Fibroblast of lung (primary cell): ENCODE results near the gene GPAT3. TPM values are rescaled to one million over a fixed set of nuclear protein-coding genes. Genes with fewer than 3 reads are reported as not detected.

ENCODE experiments used
- DNase-seq, 2 donors: peaks; one replicate each; pipeline versions ENCODE4 v3.0.0 to v3.0.0-alpha.2; 2010; ENCODE audit warnings: low read depth in 2 of 2
- H2AFZ ChIP-seq: 2 replicates; pipeline ENCODE4 v1.5.1; 2012; ENCODE audit warnings: low read length, control low read depth, inconsistent platforms
- H3K27ac ChIP-seq: 2 replicates; pipeline ENCODE4 v1.5.1; 2011; ENCODE audit warnings: low read length, control low read depth; ENCODE audit not compliant: insufficient read depth
- H3K27me3 ChIP-seq: 2 replicates; pipeline ENCODE4 v1.5.1; 2011; ENCODE audit warnings: mild to moderate bottlenecking, low read length; ENCODE audit not compliant: control insufficient read depth, insufficient read depth
- H3K36me3 ChIP-seq: 2 replicates; pipeline ENCODE4 v1.5.1; 2011; ENCODE audit warnings: low read length; ENCODE audit not compliant: control insufficient read depth, insufficient read depth
- H3K4me1 ChIP-seq: 2 replicates; pipeline ENCODE4 v1.5.1; 2011; ENCODE audit warnings: low read length; ENCODE audit not compliant: control insufficient read depth, insufficient read depth; ENCODE audit errors: extremely low read depth
- H3K4me2 ChIP-seq: 2 replicates; pipeline ENCODE4 v1.5.1; 2011; ENCODE audit warnings: low read length, control low read depth; ENCODE audit not compliant: insufficient read depth; ENCODE audit errors: extremely low read depth
- H3K4me3 ChIP-seq, 4 experiments: fragments of 200-600 bp in 1 of 4; sonication (generic) in 1 of 4; replicated peaks in 1 of 4; 2 replicates each; pipeline ENCODE4 v1.5.1; 2011 to 2016; ENCODE audit warnings: low read length in 4 of 4, low read depth in 3 of 4, mild to moderate bottlenecking in 3 of 4, control low read depth in 2 of 4, inconsistent platforms in 1 of 4, mixed read lengths in 1 of 4; ENCODE audit not compliant: insufficient read depth in 1 of 4; ENCODE audit errors: control extremely low read depth in 1 of 4
- H3K79me2 ChIP-seq: 2 replicates; pipeline ENCODE4 v1.5.1; 2012; ENCODE audit warnings: mild to moderate bottlenecking, low read length, inconsistent platforms; ENCODE audit not compliant: control insufficient read depth, insufficient read depth
- H3K9ac ChIP-seq: 2 replicates; pipeline ENCODE4 v1.5.1; 2011; ENCODE audit warnings: mild to moderate bottlenecking, low read length, control low read depth; ENCODE audit not compliant: insufficient read depth
- H3K9me3 ChIP-seq: 2 replicates; pipeline ENCODE4 v1.5.1; 2012; ENCODE audit warnings: low read depth, low read length; ENCODE audit not compliant: control insufficient read depth, insufficient read depth
- H4K20me1 ChIP-seq: 2 replicates; pipeline ENCODE4 v1.5.1; 2011; ENCODE audit warnings: low read length; ENCODE audit not compliant: control insufficient read depth, insufficient read depth; ENCODE audit errors: extremely low read depth
- CTCF ChIP-seq, 2 donors: IDR thresholded peaks in 1 of 2; conservative IDR thresholded peaks in 1 of 2; 1 replicate in 1 of 2; 2 replicates in 1 of 2; pipeline ENCODE4 v1.5.1; 2011 to 2012; ENCODE audit warnings: low read length in 2 of 2, control low read depth in 1 of 2, inconsistent platforms in 1 of 2, low read depth in 1 of 2, mild to moderate bottlenecking in 1 of 2
- EZH2 ChIP-seq: IDR thresholded peaks from 2 replicates; pipeline ENCODE4 v1.5.1; 2012; ENCODE audit warnings: low read length, control low read depth, mild to moderate bottlenecking; ENCODE audit errors: missing control alignments
- polyA plus RNA-seq, 2 donors: library from polyadenylated mRNA; depleted of rRNA in 1 of 2; stranded (reverse) in 1 of 2; unstranded in 1 of 2; fragments of >200 nt; gene quantifications; 2 replicates each; pipeline ENCODE4 v1.2.1, GENCODE V29; 2011 to 2012; ENCODE audit warnings: missing spikeins in 1 of 2
- total RNA-seq: library from RNA; depleted of rRNA; stranded (reverse); fragments of >200 nt; gene quantifications from 2 replicates; pipeline ENCODE4 v1.2.1, GENCODE V29; 2014

The GPAT3 gene
- total and polyA plus RNA-seq, 2 donors (not counting 1 experiment from before 2014, with no cell fraction given): 2.6 to 4.1 TPM

- no peaks in the 10 kb centered on the region for H3K36me3 ChIP-seq
- TF ChIP-seq EZH2 (no peak), CTCF (conservative IDR thresholded peaks at IDR 0.05 in 1 of 2, IDR thresholded peaks at IDR 0.05 in 1 of 2; ENCODE audit: low read depth in 1 of 2, low read length in 2 of 2) (no peak)
- no peaks in the 10 kb centered on the region for H4K20me1 ChIP-seq
- H3K27me3 ChIP-seq: no peaks in the 10 kb centered on the region
- H3K4me2 ChIP-seq: no peak overlapping the region
- H3K4me3 ChIP-seq: no peak overlapping the region
- H3K79me2 ChIP-seq: no peaks in the 10 kb centered on the region
- DNase-seq: no peak
- no peak overlapping the region for H2AFZ ChIP-seq
- H3K27ac ChIP-seq: no peak overlapping the region
- H3K9me3 ChIP-seq: no peaks in the 10 kb centered on the region
- no peak overlapping the region for H3K9ac ChIP-seq
- no peaks in the 10 kb centered on the region for H3K4me1 ChIP-seq
Measured at GRCh38 chr4:83503974-83504373, 31.9 kb upstream of the GPAT3 start.

- no peak for DNase-seq
- TF ChIP-seq EZH2 (no peak), CTCF (conservative IDR thresholded peaks at IDR 0.05 in 1 of 2, IDR thresholded peaks at IDR 0.05 in 1 of 2; ENCODE audit: low read depth in 1 of 2, low read length in 2 of 2) (no peak)
- H3K27ac ChIP-seq: no peak overlapping the region
- no peaks in the 10 kb centered on the region for H4K20me1 ChIP-seq
- H3K4me1 ChIP-seq: no peaks in the 10 kb centered on the region
- no peak overlapping the region for H3K4me2 ChIP-seq
- no peaks in the 10 kb centered on the region for H3K36me3 ChIP-seq
- no peak overlapping the region for H2AFZ ChIP-seq
- no peaks in the 10 kb centered on the region for H3K27me3 ChIP-seq
- no peaks in the 10 kb centered on the region for H3K9me3 ChIP-seq
- no peak overlapping the region for H3K9ac ChIP-seq
- no peak overlapping the region for H3K4me3 ChIP-seq
- no peaks in the 10 kb centered on the region for H3K79me2 ChIP-seq
Measured at GRCh38 chr4:83504503-83504902, 31.4 kb upstream of the GPAT3 start.

- no peaks in the 10 kb centered on the region for H3K27me3 ChIP-seq
- H3K27ac ChIP-seq: no peak overlapping the region
- no peaks in the 10 kb centered on the region for H4K20me1 ChIP-seq
- TF ChIP-seq EZH2 (no peak), CTCF (conservative IDR thresholded peaks at IDR 0.05 in 1 of 2, IDR thresholded peaks at IDR 0.05 in 1 of 2; ENCODE audit: low read depth in 1 of 2, low read length in 2 of 2) (no peak)
- DNase-seq: no peak
- H3K9ac ChIP-seq: no peak overlapping the region
- H3K4me2 ChIP-seq: no peak overlapping the region
- no peak overlapping the region for H2AFZ ChIP-seq
- no peaks in the 10 kb centered on the region for H3K9me3 ChIP-seq
- no peaks in the 10 kb centered on the region for H3K79me2 ChIP-seq
- no peak overlapping the region for H3K4me3 ChIP-seq
- no peaks in the 10 kb centered on the region for H3K36me3 ChIP-seq
- H3K4me1 ChIP-seq: no peaks in the 10 kb centered on the region
Measured at GRCh38 chr4:83504996-83505395, 30.9 kb upstream of the GPAT3 start.
